Occipital lobe (tissue), 2 donors: ENCODE results near the gene TSSK2. TPM values are rescaled to one million over a fixed set of nuclear protein-coding genes. Genes with fewer than 3 reads are reported as not detected.
"Not testable (repeated sequence)": the region's sequence is repeated elsewhere in the genome, so short reads cannot be mapped to it uniquely, and the experiment has no call there.

Experiments
- DNase-seq: peaks from one replicate; lab custom pipeline; 2025; lab: John Stamatoyannopoulos, UW
- total RNA-seq: library from RNA; depleted of rRNA; stranded (reverse); fragments of >200 nt; gene quantifications from one replicate; pipeline ENCODE4 v1.2.3, GENCODE V29; 2014

TSSK2 gene
- total RNA-seq, 1 donor from 2014 or later = not detected

DNA sequence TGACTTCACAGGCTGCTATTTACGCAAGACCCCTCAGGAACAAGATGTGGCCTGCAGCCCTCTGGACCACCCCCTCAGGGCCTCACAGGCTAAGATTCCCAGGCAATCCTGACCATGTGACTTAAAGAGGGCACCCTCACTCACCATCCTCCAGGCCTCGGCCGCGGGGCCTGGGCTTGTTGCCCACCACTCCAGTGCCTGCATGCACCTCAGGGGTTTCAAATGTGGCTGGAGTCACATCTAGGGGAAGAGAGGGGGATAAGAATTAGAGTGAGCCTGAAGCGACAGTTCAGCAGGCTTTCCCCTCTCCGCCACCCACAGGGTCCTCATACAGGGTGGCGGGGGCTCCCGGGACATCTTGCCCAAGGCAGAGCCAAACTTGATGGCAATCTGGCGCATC lies 11.3 kb downstream of the TSSK2 start:
- no peak for DNase-seq

DNA sequence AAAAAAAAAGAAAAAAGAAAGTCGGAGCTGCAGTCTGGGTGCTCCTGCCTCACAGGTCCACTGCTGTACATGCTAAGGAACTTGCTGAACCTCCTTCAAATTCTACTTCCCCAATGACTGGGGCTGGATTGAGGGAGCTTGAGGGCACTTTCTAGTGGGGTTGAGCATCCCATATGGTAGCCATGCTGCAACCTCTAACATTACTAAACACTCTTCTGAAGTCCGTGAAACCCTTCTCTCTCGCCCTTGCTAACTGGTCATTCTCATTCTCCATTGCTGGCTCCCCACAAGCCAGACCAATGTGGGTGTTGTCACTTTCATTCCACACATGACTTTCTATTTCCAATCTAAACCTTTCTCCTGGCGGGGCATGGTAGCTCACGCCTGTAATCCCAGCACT lies 12.1 kb downstream of the TSSK2 start:
- no peak for DNase-seq

DNA sequence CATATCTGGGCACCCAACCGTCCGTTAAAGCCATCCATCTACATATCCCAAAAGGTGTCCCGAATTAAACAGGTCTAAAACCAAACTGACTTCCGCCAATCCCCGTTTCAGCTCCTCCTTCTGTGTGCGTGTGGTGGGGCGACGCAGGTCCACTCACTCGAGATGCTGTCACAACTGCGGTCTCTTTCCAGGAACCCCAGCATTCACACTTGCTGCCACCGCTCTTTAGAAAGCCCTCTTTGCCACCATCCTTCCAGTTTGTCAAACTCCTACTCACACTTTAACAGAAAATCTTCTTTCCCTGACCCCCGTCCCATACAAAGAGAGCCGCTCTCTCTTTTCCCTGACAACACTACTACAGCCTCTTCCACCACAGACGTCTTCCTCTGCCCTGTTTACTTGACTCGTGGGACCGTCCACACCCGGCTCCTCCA lies 12.9 kb downstream of the TSSK2 start:
- DNase-seq = no peak

DNA sequence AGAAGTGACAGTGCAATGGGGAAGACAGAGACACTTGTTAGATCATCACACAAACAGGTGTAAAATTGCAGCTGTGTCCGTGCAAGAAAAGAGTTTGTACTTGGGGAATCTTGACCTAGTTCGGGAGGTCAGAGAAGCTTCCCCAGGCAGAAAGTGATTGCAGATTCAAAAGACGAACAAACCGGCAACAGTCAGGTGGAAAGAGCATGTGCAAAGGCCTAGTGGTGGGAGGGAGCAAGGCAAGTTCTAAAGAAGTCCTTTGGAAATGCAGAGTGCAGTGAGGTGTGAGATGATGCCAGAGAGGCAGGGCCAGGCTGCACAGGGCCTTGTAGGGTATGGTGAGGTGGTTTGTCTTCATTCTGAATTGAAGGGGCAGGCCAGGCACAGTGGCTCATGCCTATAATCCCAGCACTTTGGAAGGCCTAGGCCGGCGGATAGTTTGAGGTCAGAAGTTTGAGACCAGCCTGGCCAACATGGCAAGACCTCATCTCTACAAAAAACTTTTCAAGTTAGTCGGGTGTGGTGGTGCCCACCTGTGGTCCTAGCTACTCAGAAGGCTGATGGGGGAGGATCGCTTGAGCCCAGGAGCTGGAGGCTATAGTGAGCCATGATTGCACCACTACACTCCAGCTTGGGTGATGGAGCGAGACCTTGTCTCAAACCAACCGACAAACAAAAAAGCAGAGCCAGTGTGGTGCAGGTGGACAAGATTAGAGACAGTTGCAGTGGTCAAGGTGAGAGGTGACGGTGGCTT lies 15.3 kb downstream of the TSSK2 start:
- DNase-seq = no peak

DNA sequence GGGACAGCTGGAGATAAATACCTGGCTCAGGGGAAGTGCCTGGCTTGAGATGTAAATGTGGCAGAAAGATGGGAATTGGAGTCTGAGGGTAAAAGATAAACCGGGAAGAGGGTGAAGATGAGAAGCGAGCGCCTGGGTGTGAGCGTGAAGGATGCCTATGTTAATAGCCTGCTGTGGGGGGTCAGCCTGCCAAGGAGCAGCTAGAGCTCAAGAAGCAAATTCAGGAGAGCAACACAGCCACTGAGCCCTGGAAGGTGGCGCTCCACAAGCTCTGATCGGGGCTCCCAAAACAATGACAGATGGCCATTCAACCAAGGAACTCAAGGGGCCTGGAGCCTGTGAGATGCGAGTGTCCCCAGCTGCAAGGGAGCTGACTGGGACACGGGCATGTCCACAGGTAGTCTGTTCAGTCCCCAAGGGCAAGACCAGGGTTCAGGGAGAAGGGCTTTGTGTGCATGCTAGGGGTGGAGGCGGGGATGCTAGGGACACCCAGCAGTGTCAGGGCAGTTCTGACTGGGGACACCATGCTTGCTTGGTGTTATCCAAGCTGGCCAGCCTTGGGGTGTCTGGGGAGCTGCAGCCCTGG lies 16.2 kb downstream of the TSSK2 start:
- no peak for DNase-seq

DNA sequence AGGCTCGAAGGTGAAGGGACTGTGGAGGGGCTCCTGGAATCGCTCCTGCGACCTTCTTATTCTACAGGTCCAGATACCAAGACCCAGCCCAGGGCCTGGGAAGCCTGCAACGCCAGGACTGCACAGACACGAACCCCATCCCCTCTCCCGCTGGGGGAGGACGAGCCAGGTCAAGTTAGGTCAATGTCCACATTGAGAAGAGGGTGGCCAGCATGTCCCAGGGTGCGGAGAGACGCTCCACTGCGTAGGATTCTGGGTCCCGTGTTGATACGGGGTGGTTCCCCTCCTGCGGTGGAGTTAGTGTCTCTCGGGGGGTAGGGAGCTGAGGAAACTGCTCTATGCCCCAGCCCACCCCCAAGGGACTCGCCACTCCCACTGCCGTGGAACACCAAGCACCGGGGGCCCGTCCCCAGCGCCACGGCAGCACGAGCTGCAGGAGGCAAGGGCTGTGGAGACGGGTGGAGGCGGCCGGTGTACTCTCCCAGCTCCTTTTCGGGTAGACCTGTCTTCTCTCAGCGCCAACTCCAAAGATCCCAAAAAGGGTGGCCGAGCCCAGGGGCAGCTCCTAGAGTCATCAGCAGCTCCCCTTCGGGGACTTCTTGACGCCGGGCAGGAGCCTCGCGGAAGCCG lies 17.4 kb downstream of the TSSK2 start:
- DNase-seq = no peak

DNA sequence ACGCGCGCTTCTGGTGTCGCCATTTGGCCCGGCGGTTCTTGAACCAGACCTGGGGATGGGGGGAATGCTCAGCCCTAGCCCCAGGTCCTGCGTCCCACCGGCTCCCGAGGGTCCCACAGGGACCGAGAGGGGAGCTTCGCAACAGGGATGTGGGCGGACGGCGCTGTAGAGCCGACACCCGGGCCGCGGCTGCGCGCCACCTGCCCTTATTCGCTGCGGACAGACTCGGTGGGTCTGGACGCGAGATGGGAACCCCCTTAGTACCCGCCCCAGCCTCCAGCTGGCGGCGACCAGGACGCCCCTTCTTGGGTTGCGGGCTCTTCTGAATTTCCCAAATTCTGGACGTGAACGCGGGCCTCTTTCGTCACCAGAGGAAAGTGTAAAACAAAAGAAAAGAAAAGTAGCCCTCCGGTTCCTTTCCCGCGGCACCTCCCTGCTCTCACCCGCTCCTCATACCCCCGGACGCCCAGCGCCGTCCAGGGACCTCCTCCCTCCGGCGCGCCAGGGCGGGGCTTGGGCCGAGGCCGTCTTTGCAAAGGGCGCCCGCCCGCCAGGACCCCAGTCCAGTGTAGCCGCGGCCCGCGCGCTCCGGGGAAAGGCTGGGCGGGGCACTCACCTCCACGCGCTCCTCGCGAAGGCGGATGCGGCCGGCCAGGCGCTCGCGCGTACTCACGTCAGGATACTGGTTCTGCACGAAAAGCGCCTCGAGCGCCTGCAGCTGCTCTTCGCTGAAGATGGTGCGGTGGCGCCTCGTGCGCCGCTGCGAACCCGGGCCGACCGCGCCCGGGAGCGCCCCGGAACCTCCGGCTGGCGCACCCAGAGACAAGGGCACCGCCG lies 18.2 kb downstream of the TSSK2 start:
- no peak for DNase-seq

DNA sequence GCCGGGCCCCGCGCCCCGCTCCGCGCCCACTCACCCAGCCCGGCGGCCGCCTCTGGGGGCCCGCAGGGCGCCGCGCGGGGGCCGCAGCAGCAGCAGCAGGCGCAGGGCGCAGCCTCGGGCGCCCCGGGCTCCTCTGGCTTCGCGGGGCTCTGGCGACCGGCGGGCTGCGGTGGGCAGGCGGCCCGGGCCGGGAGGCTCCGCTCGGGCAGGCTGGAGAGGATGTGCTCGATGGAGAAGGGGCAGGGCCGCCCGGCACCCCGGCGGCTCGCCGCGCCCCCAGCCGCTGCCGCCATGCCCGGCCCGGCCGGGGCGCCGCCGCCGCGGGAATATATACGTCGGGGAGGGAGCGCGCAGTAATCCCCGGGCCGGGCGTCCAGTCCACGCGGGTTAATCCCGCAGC lies 18.9 kb downstream of the TSSK2 start, which contains the start of gene GSC2:
Gene GSC2, minus strand, starts transcription at position 302 of the 400 bp plus-strand sequence. Its CDS starts 9 bp downstream, at position 293.
- no peak for DNase-seq

DNA sequence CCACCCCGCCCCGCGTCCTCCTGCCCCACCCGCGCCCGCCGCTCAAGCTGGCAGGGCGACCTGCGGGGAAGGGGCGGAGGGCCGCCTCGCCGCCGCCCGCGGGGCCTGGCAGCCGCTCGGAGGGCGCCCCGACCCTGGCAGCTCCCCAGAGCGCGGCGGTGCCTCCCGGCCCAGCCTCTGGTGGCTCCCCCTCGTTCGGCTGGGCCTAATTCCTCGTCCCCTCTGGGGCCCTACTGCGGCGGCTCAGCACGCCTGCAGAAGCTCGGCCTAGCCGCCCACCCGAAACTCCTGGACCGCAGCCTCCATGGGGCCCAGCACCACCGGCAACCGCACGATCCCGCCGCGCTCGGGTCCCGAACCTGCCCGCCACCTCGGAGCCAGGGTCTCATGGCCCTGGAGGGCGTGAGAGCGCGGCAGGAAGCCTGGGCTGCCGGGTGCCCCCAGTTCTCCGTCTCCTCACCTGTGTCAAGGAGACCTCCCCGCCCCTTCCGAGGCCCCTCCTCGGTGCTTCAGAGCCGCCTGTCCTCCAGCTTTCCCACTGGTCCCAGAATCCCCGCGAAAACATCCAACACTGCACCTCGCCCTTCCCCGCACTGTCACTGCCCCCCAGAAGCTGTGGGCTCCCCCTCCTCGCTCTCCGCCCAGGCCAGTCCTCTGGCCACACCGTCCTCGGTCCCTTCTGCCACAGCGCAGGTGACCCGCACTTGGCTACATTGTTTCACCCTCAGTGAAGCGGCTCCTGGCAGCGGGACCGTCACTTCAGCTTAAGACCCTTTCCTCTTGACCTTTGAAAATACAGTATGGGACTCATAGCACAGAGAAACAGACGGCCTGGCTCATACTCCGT lies 19.6 kb downstream of the TSSK2 start:
- no peak for DNase-seq

DNA sequence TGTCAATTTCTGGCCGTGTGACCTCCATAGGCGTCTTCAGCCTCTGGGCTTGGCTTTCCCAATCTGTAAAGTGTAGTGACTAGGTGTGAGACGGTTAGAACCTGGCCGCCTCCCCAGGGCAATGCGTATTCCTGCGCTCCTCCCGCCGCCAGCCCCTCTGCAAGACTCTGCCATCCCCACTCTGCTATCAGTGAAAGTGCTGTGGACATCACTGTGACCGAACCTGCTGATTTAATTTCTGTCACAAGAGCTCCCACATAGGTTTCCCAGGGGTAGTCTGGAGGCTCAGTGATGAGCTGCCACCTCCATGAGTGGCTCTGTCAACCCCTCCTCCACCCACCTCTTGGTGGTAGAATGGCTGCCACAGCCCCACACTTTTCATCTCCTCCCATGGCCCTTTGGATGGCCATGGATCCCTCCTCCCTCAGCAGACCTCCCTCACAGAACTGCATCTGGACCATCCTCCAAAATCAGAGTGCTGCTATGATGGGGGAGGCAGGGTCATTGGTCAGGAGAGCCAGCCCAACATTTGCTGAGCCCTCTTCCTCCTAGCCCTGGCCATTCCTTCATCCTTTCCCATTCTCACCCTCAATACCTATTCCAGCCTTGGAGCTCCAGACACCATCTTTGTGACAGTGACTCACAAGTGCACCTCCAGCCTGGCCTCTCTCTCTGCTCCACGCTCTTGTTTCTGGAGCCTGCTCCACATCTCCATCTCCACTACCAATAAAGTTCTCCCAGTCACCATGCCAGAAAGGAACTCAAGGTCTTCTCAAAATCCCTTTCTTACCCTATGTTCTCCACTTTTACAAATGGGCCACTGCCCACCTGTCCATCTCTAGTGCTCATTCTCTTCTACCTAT lies 20.5 kb downstream of the TSSK2 start:
- no peak for DNase-seq

DNA sequence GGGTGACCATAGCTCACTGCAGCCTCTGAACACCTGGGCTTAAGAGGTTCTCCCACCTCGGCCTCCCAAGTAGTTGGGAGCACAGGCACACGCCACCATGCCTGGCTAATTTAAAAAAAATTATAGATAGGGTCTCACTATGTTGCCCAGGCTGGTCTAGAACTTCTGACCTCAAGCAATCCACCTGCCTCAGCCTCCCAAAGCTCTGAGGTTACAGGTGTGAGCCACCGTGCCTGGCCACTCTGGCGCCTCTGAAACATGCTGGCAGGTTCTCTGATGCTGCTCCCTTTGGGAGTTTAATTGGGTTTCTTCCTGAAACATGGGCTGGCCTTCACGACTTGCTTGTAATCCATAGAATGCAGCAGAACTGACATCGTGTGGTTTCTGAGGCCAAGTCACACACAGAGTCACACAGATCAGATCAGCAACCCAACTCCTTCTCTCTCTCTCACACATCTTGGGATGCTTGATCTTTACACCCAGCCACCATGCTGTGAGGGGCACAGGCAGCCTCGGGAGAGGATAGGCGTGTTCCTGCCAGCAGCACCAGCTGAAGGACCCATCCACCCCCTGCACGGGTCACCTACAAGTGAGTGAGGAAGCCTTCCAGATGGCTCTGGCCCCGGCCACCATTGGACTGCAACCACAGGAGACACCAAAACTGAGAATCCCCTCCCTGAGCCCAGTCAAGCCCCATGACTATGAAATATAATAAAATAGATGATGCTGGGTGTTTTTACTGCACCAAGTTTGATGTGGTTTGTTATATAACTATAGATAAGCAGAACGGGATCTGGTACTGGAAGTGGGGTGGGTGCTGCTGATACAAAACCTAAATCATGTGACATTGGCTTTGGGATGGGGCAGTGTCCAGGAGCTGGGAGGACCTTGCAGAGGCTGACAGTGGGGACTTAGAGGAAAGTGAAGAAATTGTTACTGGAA lies 22.1 kb downstream of the TSSK2 start:
- DNase-seq = no peak

DNA sequence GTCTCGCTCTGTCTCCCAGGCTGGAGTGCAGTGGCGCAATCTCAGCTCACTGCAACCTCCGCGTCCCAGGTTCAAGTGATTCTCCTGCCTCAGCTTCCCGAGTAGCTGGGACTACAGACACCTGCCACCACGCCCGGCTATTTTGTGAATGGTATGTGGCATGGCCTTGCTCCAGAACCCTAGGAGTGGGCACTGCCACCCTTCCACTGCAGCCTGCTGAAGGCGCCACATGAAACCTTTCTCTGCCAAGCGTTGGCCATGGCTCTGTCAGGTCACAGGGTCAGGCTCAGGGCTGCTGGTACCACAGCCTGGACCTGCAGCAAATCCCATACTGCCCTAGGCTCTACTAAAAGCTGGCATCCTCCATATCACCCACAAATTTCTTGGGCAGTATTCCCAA lies 25.0 kb downstream of the TSSK2 start:
- not testable (repeated sequence) for DNase-seq

DNA sequence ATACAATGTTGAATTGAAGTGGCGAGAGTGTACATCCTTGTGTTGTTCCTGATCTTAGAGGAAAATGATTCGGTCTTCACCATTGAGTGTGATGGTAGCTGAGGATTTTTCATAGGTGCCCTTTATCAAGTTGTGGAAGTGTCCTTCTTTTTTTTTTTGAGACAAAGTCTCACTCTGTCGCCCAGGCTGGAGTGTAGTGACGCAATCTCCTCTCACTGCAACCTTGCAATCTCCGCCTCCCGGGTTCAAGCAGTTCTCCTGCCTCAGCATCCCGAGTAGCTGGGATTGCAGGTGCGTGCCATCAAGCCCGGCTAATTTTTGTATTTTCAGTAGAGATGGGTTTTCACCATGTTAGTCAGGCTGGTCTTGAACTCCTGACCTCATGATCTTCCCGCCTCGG lies 27.5 kb downstream of the TSSK2 start:
- not testable (repeated sequence) for DNase-seq

DNA sequence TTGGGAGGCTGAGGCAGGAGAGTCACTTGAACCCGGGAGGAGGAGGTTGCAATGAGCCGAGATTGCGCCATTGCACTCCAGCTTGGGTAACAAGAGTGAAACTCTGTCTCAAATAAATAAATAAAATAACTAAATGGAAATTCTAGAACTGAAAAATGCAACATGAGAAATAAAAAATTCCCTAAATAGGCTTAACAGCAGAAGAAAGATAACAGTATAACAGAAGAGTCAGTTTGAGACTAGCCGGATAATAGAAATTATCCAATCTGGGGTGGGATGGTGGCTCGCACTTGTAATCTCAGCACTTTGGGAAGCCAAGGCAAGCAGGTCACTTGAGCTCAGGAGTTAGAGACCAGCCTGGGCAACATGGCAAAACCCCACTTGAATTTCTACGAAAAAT lies 33.3 kb downstream of the TSSK2 start:
- no peak for DNase-seq

DNA sequence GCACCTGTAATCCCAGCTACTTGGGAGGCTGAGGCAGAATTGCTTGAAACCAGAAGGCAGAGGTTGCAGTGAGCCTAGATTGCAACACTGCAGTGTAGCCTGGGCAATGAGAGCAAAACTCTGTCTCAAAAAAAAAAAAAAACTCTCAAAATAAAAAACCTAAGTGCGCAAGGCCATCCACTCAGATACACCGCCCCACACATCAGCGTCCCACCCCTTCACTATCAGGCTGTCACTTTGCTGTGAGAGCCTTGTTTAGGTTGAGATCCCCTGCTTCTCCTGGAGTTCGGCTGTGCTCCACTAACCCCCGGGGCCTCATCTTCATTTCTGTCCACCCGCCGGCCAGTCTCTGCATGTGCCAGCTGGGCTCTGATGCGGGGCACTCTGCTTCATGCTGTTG lies 35.3 kb downstream of the TSSK2 start:
- no peak for DNase-seq

DNA sequence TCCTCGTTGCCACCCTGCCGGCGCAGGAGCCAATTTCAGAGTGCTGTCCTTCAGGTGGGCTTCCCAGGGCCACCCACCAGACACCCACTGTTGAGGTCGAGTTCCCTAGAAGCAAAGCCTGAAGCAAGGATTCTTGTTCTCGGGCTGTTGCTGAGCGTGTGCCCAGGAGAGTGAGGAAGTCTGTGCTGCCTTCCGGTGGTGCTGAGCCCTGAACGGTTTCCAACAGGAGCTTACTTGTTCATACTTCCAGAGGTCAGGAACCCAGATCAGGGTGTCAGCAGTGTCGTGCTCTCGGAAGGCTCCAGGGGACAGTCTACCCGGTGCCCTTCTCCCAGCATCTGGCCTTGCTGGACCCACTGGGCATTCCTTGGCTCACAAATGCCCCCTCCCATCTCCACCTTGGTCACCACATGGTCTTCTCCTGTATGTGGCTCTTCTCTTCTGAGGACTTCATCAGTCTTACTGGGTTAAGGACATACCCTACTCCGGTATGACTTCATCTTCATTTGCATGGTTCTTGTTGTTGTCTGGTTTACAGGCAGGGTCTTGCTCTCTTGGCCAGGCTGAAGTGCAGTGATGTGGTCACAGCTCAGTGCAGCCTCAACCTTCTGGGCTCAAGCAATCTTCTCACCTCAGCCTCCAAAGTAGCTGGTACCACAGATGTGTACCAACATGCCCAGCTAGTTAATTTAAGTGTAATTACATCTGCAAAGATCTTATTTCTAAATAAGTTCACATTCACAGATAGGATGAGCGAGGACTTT lies 36.2 kb downstream of the TSSK2 start:
- DNase-seq = no peak

DNA sequence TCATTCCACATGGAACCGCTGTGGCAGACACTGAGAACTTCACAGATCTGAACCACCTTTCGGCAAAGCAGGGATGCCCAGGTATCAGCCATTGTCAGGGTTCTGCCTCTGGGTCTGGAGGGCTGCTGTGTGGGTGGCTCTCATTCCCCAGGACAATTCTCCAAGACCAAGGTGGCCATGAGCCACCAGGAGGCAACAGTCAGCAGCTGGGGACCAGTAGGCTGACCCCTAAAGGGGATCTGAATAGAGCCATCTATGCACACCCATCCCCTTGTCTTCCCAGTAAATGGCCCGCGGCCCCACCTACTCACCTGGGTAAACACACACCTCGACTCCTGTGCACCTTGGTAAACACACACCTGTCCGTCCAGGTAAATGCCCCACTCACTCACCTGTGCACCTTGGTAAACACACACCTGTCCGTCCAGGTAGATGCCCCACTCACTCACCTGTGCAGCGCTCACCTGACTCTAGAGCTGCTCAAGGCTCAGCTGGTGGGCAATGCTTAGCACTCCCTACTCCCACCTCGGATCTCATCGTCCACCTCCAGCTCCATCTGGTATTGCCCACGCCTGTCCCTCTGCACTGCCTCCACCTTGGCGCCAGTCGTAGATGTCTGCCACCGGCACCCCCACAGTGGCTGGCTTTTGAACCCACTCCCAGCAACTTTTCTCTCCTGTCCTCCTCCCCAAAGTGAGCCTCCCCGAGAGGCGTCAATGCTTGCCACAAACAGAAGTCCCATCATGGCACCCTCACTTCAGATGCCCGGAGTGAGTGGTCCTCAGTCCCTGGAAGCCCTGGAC lies 37.2 kb downstream of the TSSK2 start:
- no peak for DNase-seq
